SK-N-SH (cell line): ENCODE results near the gene KAT14.

Source experiments
- EP300 ChIP-seq, 2 experiments: IDR thresholded peaks; 2 replicates each; pipeline versions ENCODE4 v1.4.0 to v1.6.1; 2012; ENCODE audit warnings: borderline replicate concordance in 1 of 2, low read depth in 1 of 2, low read length in 1 of 2
- FOXJ3 ChIP-seq: sonication (generic); formaldehyde crosslinking; IDR thresholded peaks from 2 replicates; pipeline ENCODE4 v1.5.1; 2020; ENCODE audit warnings: mild to moderate bottlenecking, missing genetic modification reagents
- MEF2A ChIP-seq: IDR thresholded peaks from 2 replicates; pipeline ENCODE4 v1.4.0; 2012; ENCODE audit warnings: low read depth, borderline replicate concordance
- MXI1 ChIP-seq: IDR thresholded peaks from 2 replicates; pipeline ENCODE4 v1.6.1; 2012; ENCODE audit warnings: mild to moderate bottlenecking, low read depth, low read length, improper control_type of control experiment
- NFIC ChIP-seq: IDR thresholded peaks from 2 replicates; pipeline ENCODE4 v1.4.0; 2012; ENCODE audit warnings: borderline replicate concordance
- POLR2AphosphoS5 ChIP-seq: IDR thresholded peaks from 2 replicates; pipeline ENCODE4 v1.6.1; 2012; ENCODE audit warnings: low read depth, low read length
- RAD21 ChIP-seq: IDR thresholded peaks from 2 replicates; pipeline ENCODE4 v1.6.1; 2012; ENCODE audit warnings: mild to moderate bottlenecking, low read length
- RXRA ChIP-seq: IDR thresholded peaks from 2 replicates; pipeline ENCODE4 v1.4.0; 2012; ENCODE audit warnings: low read depth, mild to moderate bottlenecking, borderline replicate concordance
- SIN3A ChIP-seq: IDR thresholded peaks from 2 replicates; pipeline ENCODE4 v1.6.1; 2012; ENCODE audit warnings: low read depth, mild to moderate bottlenecking, low read length, moderate library complexity, borderline replicate concordance
- TAF1 ChIP-seq: IDR thresholded peaks from 2 replicates; pipeline ENCODE4 v1.6.1; 2012; ENCODE audit warnings: low read depth, mild to moderate bottlenecking, low read length, moderate library complexity, borderline replicate concordance
- TF ChIP-seq, protein P1 (sequence below): fragments of 200-600 bp; sonication (generic); IDR thresholded peaks from 2 replicates; pipeline ENCODE4 v1.6.1; 2017; ENCODE audit warnings: antibody characterized with exemption, mild to moderate bottlenecking, moderate library complexity
- TF ChIP-seq, protein P2 (sequence below): IDR thresholded peaks from 2 replicates; pipeline ENCODE4 v1.4.0; 2012; ENCODE audit warnings: low read depth, borderline replicate concordance
- TF ChIP-seq, protein P3 (sequence below): IDR thresholded peaks from 2 replicates; pipeline ENCODE4 v1.6.1; 2012; ENCODE audit warnings: mild to moderate bottlenecking, low read depth, low read length, moderate library complexity
- TF ChIP-seq, protein P4 (sequence below): IDR thresholded peaks from 2 replicates; pipeline ENCODE4 v1.4.0; 2012; ENCODE audit warnings: low read depth

DNA sequence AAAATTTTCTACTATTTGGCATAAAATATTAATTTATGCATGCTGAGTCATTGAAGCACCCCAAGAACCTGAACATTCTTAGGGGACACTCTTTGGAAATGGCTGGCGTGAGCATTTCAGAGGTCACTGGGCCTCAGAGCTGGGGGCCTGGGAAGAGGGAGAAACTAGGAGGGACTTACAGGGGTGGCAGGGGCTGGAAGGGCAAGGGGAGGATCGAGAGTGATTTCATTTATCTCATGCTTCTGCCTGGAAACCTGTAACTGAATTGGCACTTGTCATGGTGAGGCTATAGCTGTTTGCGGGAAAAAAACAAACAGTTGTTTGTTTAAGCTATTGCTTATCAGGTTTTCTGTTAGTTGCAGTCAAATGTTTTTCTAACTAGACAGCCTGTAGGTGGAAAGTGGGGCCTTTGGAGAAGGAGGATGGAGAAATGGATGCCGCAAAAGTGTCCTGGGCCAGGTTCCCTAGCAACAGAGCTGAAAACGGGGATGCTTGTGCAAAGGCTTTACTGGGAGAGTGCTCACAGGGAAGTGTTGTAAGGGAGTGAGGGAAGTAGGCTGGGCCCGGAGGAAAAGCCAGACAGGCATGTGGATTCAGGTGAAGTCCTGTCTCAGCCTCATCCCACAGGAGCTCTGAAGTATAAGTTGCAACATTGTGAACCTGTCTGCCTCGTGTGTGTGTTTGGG is 36.4 kb upstream of the KAT14 start:
- TF ChIP-seq NFIC (no peak), SIN3A (no peak), POLR2AphosphoS5 (no peak), EP300 (IDR thresholded peaks at IDR 0.05; ENCODE audit: borderline replicate concordance in 1 of 2, low read depth in 1 of 2, low read length in 1 of 2) (no peak), MXI1 (no peak), RAD21 (no peak), FOXJ3 (no peak), RXRA (no peak), MEF2A (no peak), TAF1 (no peak)
- TF ChIP-seq, protein P1, sequence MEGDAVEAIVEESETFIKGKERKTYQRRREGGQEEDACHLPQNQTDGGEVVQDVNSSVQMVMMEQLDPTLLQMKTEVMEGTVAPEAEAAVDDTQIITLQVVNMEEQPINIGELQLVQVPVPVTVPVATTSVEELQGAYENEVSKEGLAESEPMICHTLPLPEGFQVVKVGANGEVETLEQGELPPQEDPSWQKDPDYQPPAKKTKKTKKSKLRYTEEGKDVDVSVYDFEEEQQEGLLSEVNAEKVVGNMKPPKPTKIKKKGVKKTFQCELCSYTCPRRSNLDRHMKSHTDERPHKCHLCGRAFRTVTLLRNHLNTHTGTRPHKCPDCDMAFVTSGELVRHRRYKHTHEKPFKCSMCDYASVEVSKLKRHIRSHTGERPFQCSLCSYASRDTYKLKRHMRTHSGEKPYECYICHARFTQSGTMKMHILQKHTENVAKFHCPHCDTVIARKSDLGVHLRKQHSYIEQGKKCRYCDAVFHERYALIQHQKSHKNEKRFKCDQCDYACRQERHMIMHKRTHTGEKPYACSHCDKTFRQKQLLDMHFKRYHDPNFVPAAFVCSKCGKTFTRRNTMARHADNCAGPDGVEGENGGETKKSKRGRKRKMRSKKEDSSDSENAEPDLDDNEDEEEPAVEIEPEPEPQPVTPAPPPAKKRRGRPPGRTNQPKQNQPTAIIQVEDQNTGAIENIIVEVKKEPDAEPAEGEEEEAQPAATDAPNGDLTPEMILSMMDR = no peak
- TF ChIP-seq, protein P2, sequence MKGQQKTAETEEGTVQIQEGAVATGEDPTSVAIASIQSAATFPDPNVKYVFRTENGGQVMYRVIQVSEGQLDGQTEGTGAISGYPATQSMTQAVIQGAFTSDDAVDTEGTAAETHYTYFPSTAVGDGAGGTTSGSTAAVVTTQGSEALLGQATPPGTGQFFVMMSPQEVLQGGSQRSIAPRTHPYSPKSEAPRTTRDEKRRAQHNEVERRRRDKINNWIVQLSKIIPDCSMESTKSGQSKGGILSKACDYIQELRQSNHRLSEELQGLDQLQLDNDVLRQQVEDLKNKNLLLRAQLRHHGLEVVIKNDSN = no peak
- TF ChIP-seq, protein P3, sequence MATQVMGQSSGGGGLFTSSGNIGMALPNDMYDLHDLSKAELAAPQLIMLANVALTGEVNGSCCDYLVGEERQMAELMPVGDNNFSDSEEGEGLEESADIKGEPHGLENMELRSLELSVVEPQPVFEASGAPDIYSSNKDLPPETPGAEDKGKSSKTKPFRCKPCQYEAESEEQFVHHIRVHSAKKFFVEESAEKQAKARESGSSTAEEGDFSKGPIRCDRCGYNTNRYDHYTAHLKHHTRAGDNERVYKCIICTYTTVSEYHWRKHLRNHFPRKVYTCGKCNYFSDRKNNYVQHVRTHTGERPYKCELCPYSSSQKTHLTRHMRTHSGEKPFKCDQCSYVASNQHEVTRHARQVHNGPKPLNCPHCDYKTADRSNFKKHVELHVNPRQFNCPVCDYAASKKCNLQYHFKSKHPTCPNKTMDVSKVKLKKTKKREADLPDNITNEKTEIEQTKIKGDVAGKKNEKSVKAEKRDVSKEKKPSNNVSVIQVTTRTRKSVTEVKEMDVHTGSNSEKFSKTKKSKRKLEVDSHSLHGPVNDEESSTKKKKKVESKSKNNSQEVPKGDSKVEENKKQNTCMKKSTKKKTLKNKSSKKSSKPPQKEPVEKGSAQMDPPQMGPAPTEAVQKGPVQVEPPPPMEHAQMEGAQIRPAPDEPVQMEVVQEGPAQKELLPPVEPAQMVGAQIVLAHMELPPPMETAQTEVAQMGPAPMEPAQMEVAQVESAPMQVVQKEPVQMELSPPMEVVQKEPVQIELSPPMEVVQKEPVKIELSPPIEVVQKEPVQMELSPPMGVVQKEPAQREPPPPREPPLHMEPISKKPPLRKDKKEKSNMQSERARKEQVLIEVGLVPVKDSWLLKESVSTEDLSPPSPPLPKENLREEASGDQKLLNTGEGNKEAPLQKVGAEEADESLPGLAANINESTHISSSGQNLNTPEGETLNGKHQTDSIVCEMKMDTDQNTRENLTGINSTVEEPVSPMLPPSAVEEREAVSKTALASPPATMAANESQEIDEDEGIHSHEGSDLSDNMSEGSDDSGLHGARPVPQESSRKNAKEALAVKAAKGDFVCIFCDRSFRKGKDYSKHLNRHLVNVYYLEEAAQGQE = no peak
- TF ChIP-seq, protein P4, sequence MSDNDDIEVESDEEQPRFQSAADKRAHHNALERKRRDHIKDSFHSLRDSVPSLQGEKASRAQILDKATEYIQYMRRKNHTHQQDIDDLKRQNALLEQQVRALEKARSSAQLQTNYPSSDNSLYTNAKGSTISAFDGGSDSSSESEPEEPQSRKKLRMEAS = no peak
